Natural killer cell (primary cell): ENCODE measurements around the gene CDH26. TPM values are rescaled to one million over a fixed set of nuclear protein-coding genes. Genes with fewer than 3 reads are reported as not detected.
A peak's percentile ranks its signal among the peaks of the same experiment; 100 is the strongest.

Experiments
- ATAC-seq, 3 donors: fragments of 150-1000 bp in 2 of 3; fragments of 200-7000 bp in 1 of 3; cut with Tn5 transposase; 1 replicate in 1 of 3; 2 replicates in 2 of 3; pipeline ENCODE4 v1.10.0; 2021; ENCODE audit warnings: mild to moderate bottlenecking in 2 of 3, moderate library complexity in 2 of 3
- DNase-seq, 2 donors: peaks; one replicate each; pipeline versions ENCODE4 v3.0.0 to v3.0.0-alpha.2; 2013 to 2021; ENCODE audit warnings: mixed read lengths in 1 of 2
- H3K27ac ChIP-seq: one replicate; pipeline ENCODE4 v1.5.1; 2013; ENCODE audit warnings: mild to moderate bottlenecking, low read length
- H3K27me3 ChIP-seq: one replicate; pipeline ENCODE4 v1.6.1; 2013; ENCODE audit warnings: low read length; ENCODE audit not compliant: control insufficient read depth, insufficient read depth
- H3K36me3 ChIP-seq: one replicate; pipeline ENCODE4 v1.6.1; 2013; ENCODE audit warnings: low read length; ENCODE audit not compliant: control insufficient read depth, insufficient read depth
- H3K4me1 ChIP-seq: one replicate; pipeline ENCODE4 v1.6.1; 2013; ENCODE audit warnings: low read length; ENCODE audit not compliant: control insufficient read depth, insufficient read depth
- H3K4me3 ChIP-seq: one replicate; pipeline ENCODE4 v1.5.1; 2013; ENCODE audit warnings: low read length
- H3K9me3 ChIP-seq: one replicate; pipeline ENCODE4 v1.6.1; 2013; ENCODE audit warnings: low read length; ENCODE audit not compliant: control insufficient read depth, insufficient read depth
- H3K27ac Mint-ChIP-seq, 2 donors: one replicate each; pipeline ENCODE4 v1.8.0; 2022; ENCODE audit warnings: mild to moderate bottlenecking in 2 of 2, mixed read lengths in 2 of 2, moderate library complexity in 1 of 2
- H3K27me3 Mint-ChIP-seq, 2 donors: one replicate each; pipeline ENCODE4 v1.8.0; 2022; ENCODE audit warnings: low read depth in 2 of 2, mixed read lengths in 2 of 2
- H3K36me3 Mint-ChIP-seq: one replicate; pipeline ENCODE4 v1.8.0; 2022; ENCODE audit warnings: mixed read lengths
- H3K4me1 Mint-ChIP-seq, 2 donors: one replicate each; pipeline ENCODE4 v1.8.0; 2022; ENCODE audit warnings: mixed read lengths in 2 of 2
- H3K4me3 Mint-ChIP-seq: one replicate; pipeline ENCODE4 v1.8.0; 2022; ENCODE audit warnings: mild to moderate bottlenecking, moderate library complexity, mixed read lengths
- H3K9me3 Mint-ChIP-seq, 2 donors: one replicate each; pipeline ENCODE4 v1.8.0; 2022; ENCODE audit warnings: mixed read lengths in 2 of 2
- WGBS: methylation state at CpG from one replicate; pipeline ENCODE4 v1.1.7; 2013; ENCODE audit warnings: missing lambda C conversion rate; ENCODE audit not compliant: insufficient coverage; 5-methylcytosine and 5-hydroxymethylcytosine counted together
- intact Hi-C: fragments of 100-400 bp; cut with micrococcal nuclease; formaldehyde crosslinking; loops from one replicate; pipeline ENCODE4 v1.14.2; 2022
- total RNA-seq, 4 donors: library from RNA; stranded (reverse); fragments of 120-200 nt in 1 of 4; gene quantifications; one replicate each; pipeline versions ENCODE4 v1.2.3 to v1.2.4, GENCODE V29; 2013 to 2022
- TF ChIP-seq, protein P1 (sequence below): fragments of 200-600 bp; IDR thresholded peaks from one replicate; pipeline ENCODE4 v1.8.0; 2022; ENCODE audit warnings: antibody characterized with exemption

CDH26 gene
- total RNA-seq, 3 donors from 2014 or later (not counting 1 experiment from before 2014, with no cell fraction given): 1.2 to 2.0 (median 1.8) TPM

DNA sequence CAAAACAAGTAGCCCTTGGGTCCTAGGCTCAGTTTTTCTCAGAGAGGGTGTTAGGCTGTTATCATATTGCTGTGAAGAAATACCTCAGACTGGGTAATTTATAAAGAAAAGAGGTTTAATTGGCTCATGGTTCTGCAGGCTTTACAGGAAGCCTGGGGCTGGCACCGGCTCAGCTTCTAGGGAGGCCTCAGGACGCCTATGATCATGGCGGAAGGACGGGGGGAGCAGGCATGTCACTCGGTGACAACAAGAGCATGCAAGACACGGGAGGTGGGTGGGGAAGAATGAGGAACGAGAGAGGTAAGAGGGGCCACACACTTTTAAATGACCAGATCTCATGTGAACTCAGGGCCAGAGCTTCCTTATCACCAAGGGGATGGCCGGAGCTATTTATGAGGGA, 26.9 kb downstream of the CDH26 start:
- Mint-ChIP-seq H3K27me3 (no peaks in the 10 kb centered on the region), H3K27ac (no peak overlapping the region), H3K36me3 (no peaks in the 10 kb centered on the region), H3K9me3 (no peaks in the 10 kb centered on the region), H3K4me1 (peaks cover 11 to 14% of the 10 kb centered on the region in 2 donors), H3K4me3 (no peak overlapping the region)
- Histone ChIP-seq H3K9me3 (no peaks in the 10 kb centered on the region), H3K4me3 (no peak overlapping the region), H3K27ac (no peak overlapping the region), H3K36me3 (no peaks in the 10 kb centered on the region), H3K27me3 (no peaks in the 10 kb centered on the region), H3K4me1 (peaks cover 5% of the 10 kb centered on the region)
- intact Hi-C loops: no loop called here
- 64% methylated on average over 8 of the region's 8 CpGs for WGBS
- DNase-seq (no peak), ATAC-seq (no peak)
- TF ChIP-seq, protein P1, sequence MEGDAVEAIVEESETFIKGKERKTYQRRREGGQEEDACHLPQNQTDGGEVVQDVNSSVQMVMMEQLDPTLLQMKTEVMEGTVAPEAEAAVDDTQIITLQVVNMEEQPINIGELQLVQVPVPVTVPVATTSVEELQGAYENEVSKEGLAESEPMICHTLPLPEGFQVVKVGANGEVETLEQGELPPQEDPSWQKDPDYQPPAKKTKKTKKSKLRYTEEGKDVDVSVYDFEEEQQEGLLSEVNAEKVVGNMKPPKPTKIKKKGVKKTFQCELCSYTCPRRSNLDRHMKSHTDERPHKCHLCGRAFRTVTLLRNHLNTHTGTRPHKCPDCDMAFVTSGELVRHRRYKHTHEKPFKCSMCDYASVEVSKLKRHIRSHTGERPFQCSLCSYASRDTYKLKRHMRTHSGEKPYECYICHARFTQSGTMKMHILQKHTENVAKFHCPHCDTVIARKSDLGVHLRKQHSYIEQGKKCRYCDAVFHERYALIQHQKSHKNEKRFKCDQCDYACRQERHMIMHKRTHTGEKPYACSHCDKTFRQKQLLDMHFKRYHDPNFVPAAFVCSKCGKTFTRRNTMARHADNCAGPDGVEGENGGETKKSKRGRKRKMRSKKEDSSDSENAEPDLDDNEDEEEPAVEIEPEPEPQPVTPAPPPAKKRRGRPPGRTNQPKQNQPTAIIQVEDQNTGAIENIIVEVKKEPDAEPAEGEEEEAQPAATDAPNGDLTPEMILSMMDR: no peak

DNA sequence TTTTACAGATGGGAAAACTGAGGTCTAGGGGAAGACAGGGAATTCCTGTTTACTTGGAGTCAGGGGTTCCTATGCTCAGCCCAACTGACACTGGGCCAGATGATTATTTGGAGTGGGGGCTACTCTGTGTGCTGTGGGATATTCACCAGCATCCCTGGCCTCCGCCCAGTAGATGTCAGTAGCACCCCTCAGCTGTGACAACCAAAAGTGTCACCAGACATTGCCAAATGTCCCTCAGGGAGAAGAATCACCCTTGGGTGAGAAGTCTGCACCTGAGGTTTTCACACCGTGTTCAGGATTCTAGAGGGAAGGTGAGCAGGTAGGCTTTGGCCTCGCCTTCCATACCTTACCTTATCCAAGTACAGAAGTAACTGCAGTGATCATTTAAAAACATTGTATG, 27.6 kb downstream of the CDH26 start:
- H3K36me3 ChIP-seq: no peaks in the 10 kb centered on the region
- H3K4me3 ChIP-seq: no peak overlapping the region
- ATAC-seq (peak; percentile 26 to 61 (median 46)), DNase-seq (peak in 1 of 2 donors; percentile 13)
- peaks cover 5% of the 10 kb centered on the region for H3K4me1 ChIP-seq
- Mint-ChIP-seq H3K4me1 (peaks cover 11 to 14% of the 10 kb centered on the region in 2 donors), H3K27ac (no peak overlapping the region), H3K4me3 (no peak overlapping the region), H3K36me3 (no peaks in the 10 kb centered on the region), H3K9me3 (no peaks in the 10 kb centered on the region), H3K27me3 (no peaks in the 10 kb centered on the region)
- no peaks in the 10 kb centered on the region for H3K9me3 ChIP-seq
- no peaks in the 10 kb centered on the region for H3K27me3 ChIP-seq
- H3K27ac ChIP-seq: no peak overlapping the region
- WGBS: 69% methylated on average over 3 of the region's 3 CpGs
- TF ChIP-seq, protein P1: peak; percentile 27
- intact Hi-C loops: no loop called here

DNA sequence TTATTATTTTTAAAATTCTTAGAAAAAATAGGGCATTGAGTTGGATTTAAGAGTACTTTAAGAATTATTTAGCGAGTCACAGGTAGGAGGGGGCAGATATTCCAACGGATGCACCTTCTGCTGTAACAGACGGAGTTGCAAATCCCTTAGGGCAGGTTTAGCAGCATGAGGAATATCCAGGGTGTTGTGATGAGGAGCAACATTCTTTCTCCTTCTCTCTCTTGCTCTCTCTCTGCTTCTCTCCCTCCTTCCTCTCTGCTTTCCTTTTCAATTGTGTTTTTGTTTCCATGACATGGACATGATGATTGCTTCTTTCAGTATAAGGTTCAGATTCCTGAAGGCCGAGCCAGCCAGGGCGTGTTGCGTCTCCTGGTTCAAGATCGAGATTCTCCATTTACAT, 28.9 kb downstream of the CDH26 start:
- Histone ChIP-seq H3K4me1 (peaks cover 5% of the 10 kb centered on the region), H3K27me3 (no peaks in the 10 kb centered on the region), H3K9me3 (no peaks in the 10 kb centered on the region), H3K27ac (no peak overlapping the region), H3K4me3 (no peak overlapping the region), H3K36me3 (no peaks in the 10 kb centered on the region)
- Mint-ChIP-seq H3K4me1 (peaks cover 11 to 14% of the 10 kb centered on the region in 2 donors), H3K9me3 (no peaks in the 10 kb centered on the region), H3K4me3 (no peak overlapping the region), H3K27me3 (no peaks in the 10 kb centered on the region), H3K36me3 (no peaks in the 10 kb centered on the region), H3K27ac (no peak overlapping the region)
- intact Hi-C loops: no loop called here
- WGBS: 96% methylated on average over 6 of the region's 7 CpGs
- TF ChIP-seq, protein P1: no peak
- DNase-seq (no peak), ATAC-seq (no peak)

DNA sequence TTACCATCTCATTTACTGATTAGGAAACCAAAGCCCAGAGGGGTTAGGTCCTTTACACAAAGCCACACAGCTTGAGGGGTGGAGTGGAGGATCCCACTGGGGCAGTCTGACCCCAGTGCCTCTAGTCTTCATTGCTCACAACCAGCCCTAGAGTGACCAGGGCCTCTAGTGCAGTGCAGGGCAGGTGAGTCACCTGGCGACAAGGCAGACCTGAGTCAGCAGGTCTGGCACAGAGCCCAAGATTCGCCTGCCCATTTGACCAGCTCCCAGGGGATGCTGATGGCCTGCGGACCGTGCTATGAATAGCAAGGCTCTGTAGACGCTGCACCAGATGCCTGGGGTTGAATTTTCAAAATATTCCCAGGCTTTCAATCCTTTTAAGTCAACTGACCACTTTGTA, 29.9 kb downstream of the CDH26 start:
- Histone ChIP-seq H3K4me3 (no peak overlapping the region), H3K27me3 (no peaks in the 10 kb centered on the region), H3K36me3 (no peaks in the 10 kb centered on the region), H3K4me1 (peaks cover 5% of the 10 kb centered on the region), H3K27ac (no peak overlapping the region), H3K9me3 (no peaks in the 10 kb centered on the region)
- no peaks in the 10 kb centered on the region for H3K9me3 Mint-ChIP-seq
- no peak for DNase-seq
- peaks cover 11 to 14% of the 10 kb centered on the region in 2 donors for H3K4me1 Mint-ChIP-seq
- 87% methylated on average over 5 of the region's 5 CpGs for WGBS
- H3K27ac Mint-ChIP-seq: no peak overlapping the region
- H3K4me3 Mint-ChIP-seq: no peak overlapping the region
- no peak for ATAC-seq
- no peaks in the 10 kb centered on the region for H3K36me3 Mint-ChIP-seq
- intact Hi-C loops: no loop called here
- TF ChIP-seq, protein P1: no peak
- no peaks in the 10 kb centered on the region for H3K27me3 Mint-ChIP-seq
